ENCODE results near the gene USE1.

GRCh38 chr19:17200408-17201079 is 14.6 kb upstream of the USE1 start:
- TF ChIP-seq CTCF (IDR thresholded peaks at IDR 0.05) = no peak
- TF ChIP-seq POLR2A (IDR thresholded peaks at IDR 0.05) = no peak
